Hypothalamus (tissue), 51 donors: ENCODE data around the gene POU2F1.
A peak's percentile ranks its signal among the peaks of the same experiment; 100 is the strongest.

Source experiments
- DNase-seq, 51 donors: peaks; one replicate each; lab custom pipeline; 2025; lab: John Stamatoyannopoulos, UW

POU2F1 gene

GRCh38 chr1:167344615-167345385 lies 124.1 kb downstream of the POU2F1 start:
- no peak for DNase-seq

- no peak for DNase-seq
Measured at GRCh38 chr1:167345386-167345733, 124.7 kb downstream of the POU2F1 start.

GRCh38 chr1:167357305-167357704 lies 136.6 kb downstream of the POU2F1 start:
- no peak for DNase-seq

- no peak for DNase-seq
Measured at GRCh38 chr1:167359295-167359694, 138.6 kb downstream of the POU2F1 start.

- DNase-seq, result no peak
Measured at GRCh38 chr1:167360120-167360519, 139.4 kb downstream of the POU2F1 start.

GRCh38 chr1:167362638-167363037 lies 142.0 kb downstream of the POU2F1 start:
- no peak for DNase-seq

- DNase-seq, result no peak
Measured at GRCh38 chr1:167364826-167365225, 144.1 kb downstream of the POU2F1 start.

- no peak for DNase-seq
Measured at GRCh38 chr1:167365360-167365759, 144.7 kb downstream of the POU2F1 start.

- DNase-seq, result no peak
Measured at GRCh38 chr1:167367705-167368104, 147.0 kb downstream of the POU2F1 start.

- DNase-seq, result no peak
Measured at GRCh38 chr1:167369175-167369574, 148.5 kb downstream of the POU2F1 start.

- no peak for DNase-seq
Measured at GRCh38 chr1:167369933-167370332, 149.2 kb downstream of the POU2F1 start.

GRCh38 chr1:167371030-167371429 lies 150.3 kb downstream of the POU2F1 start:
- DNase-seq, result peak in 1 of 51 donors; percentile 37

- DNase-seq, result no peak
Measured at GRCh38 chr1:167373398-167373797, 152.7 kb downstream of the POU2F1 start.

- no peak for DNase-seq
Measured at GRCh38 chr1:167373986-167374385, 153.3 kb downstream of the POU2F1 start.

GRCh38 chr1:167375949-167376348 lies 155.3 kb downstream of the POU2F1 start:
- no peak for DNase-seq

- no peak for DNase-seq
Measured at GRCh38 chr1:167387251-167387910, 166.7 kb downstream of the POU2F1 start.

- no peak for DNase-seq
Measured at GRCh38 chr1:167388976-167389375, 168.3 kb downstream of the POU2F1 start.

GRCh38 chr1:167392200-167392696 lies 171.6 kb downstream of the POU2F1 start:
- no peak for DNase-seq

- no peak for DNase-seq
Measured at GRCh38 chr1:167400359-167400953, 179.8 kb downstream of the POU2F1 start.

- peak in 14 of 51 donors; percentile 1 to 33 (median 10) for DNase-seq
Measured at GRCh38 chr1:167401260-167401873, 180.7 kb downstream of the POU2F1 start.

- no peak for DNase-seq
Measured at GRCh38 chr1:167404161-167404888, 183.6 kb downstream of the POU2F1 start.
